Lower lobe of right lung (tissue), 2 donors: ENCODE measurements around the gene SFXN1. TPM values are rescaled to one million over a fixed set of nuclear protein-coding genes. Genes with fewer than 3 reads are reported as not detected.

ENCODE experiments used
- ATAC-seq, 2 donors: fragments of 200-7000 bp; cut with Tn5 transposase; one replicate each; pipeline ENCODE4 v1.9.1; 2020 to 2022; ENCODE audit warnings: mild to moderate bottlenecking in 2 of 2, moderate library complexity in 2 of 2
- DNase-seq: peaks from one replicate; pipeline ENCODE4 v3.0.0-alpha.2; 2020
- H3K27ac ChIP-seq: fragments of 200-600 bp; one replicate; pipeline ENCODE4 v1.8.0; 2022
- H3K27me3 ChIP-seq: fragments of 200-600 bp; one replicate; pipeline ENCODE4 v1.8.0; 2022; ENCODE audit warnings: low read depth
- H3K36me3 ChIP-seq: fragments of 200-600 bp; one replicate; pipeline ENCODE4 v1.8.0; 2022; ENCODE audit warnings: mild to moderate bottlenecking
- H3K4me1 ChIP-seq: fragments of 200-600 bp; one replicate; pipeline ENCODE4 v1.8.0; 2022
- H3K4me3 ChIP-seq: fragments of 200-600 bp; one replicate; pipeline ENCODE4 v1.8.0; 2022; ENCODE audit warnings: mild to moderate bottlenecking
- H3K9me3 ChIP-seq: fragments of 200-600 bp; one replicate; pipeline ENCODE4 v1.8.0; 2022
- CTCF ChIP-seq: fragments of 200-600 bp; IDR thresholded peaks from one replicate; pipeline ENCODE4 v1.8.0; 2022; ENCODE audit warnings: antibody characterized with exemption, mild to moderate bottlenecking
- intact Hi-C: fragments of 100-400 bp; cut with DNase I; formaldehyde crosslinking; loops from one replicate; pipeline ENCODE4 v1.11.0; 2022
- total RNA-seq: library from RNA; stranded (reverse); fragmentation: NEBNext Ultra II Directional; extraction: Animal tissue kit (Norgen Biotek cat#: 25700); gene quantifications from one replicate; pipeline ENCODE4 v1.2.1, GENCODE V29; 2021
- donor health status: DM: no; HTN: yes; CAD: no; lungs with severe emphysema.

Gene SFXN1
- total RNA-seq, 1 donor from 2014 or later: 15.7 TPM

GRCh38 chr5:175548626-175549311 is 70.4 kb downstream of the SFXN1 start:
- no peak overlapping the region for H3K27ac ChIP-seq
- peaks cover 29% of the 10 kb centered on the region for H3K27me3 ChIP-seq
- intact Hi-C loops: no loop called here
- H3K4me3 ChIP-seq: no peak overlapping the region
- TF ChIP-seq CTCF: no peak
- DNase-seq: no peak
- H3K4me1 ChIP-seq: no peaks in the 10 kb centered on the region
- H3K36me3 ChIP-seq: no peaks in the 10 kb centered on the region
- no peaks in the 10 kb centered on the region for H3K9me3 ChIP-seq
- no peak for ATAC-seq

GRCh38 chr5:175550055-175550805 is 71.9 kb downstream of the SFXN1 start:
- intact Hi-C loops: no loop called here
- H3K36me3 ChIP-seq: no peaks in the 10 kb centered on the region
- TF ChIP-seq CTCF: no peak
- H3K27ac ChIP-seq: no peak overlapping the region
- no peaks in the 10 kb centered on the region for H3K4me1 ChIP-seq
- no peaks in the 10 kb centered on the region for H3K9me3 ChIP-seq
- DNase-seq: no peak
- H3K4me3 ChIP-seq: no peak overlapping the region
- peaks cover 29% of the 10 kb centered on the region for H3K27me3 ChIP-seq
- ATAC-seq: no peak

GRCh38 chr5:175551266-175551665 is 72.9 kb downstream of the SFXN1 start:
- DNase-seq: no peak
- Histone ChIP-seq H3K27ac (no peak overlapping the region), H3K4me1 (no peaks in the 10 kb centered on the region), H3K9me3 (no peaks in the 10 kb centered on the region), H3K36me3 (no peaks in the 10 kb centered on the region), H3K27me3 (peaks cover 25% of the 10 kb centered on the region), H3K4me3 (no peak overlapping the region)
- ATAC-seq: no peak
- no peak for TF ChIP-seq CTCF
- intact Hi-C loops: no loop called here

GRCh38 chr5:175554296-175554695 is 75.9 kb downstream of the SFXN1 start:
- TF ChIP-seq CTCF: no peak
- Histone ChIP-seq H3K4me3 (no peak overlapping the region), H3K27me3 (peaks cover 8% of the 10 kb centered on the region), H3K4me1 (no peaks in the 10 kb centered on the region), H3K36me3 (no peaks in the 10 kb centered on the region), H3K9me3 (no peaks in the 10 kb centered on the region), H3K27ac (no peak overlapping the region)
- no peak for ATAC-seq
- intact Hi-C loops: no loop called here
- DNase-seq: no peak

GRCh38 chr5:175555168-175555785 is 76.9 kb downstream of the SFXN1 start:
- no peak for DNase-seq

More at GRCh38 chr5:175555168-175555785, 76.9 kb downstream of the SFXN1 start:
- no peaks in the 10 kb centered on the region for H3K9me3 ChIP-seq
- H3K36me3 ChIP-seq: no peaks in the 10 kb centered on the region
- TF ChIP-seq CTCF: no peak
- no peak overlapping the region for H3K4me3 ChIP-seq
- no peaks in the 10 kb centered on the region for H3K4me1 ChIP-seq
- peaks cover under 1% of the 10 kb centered on the region for H3K27me3 ChIP-seq
- H3K27ac ChIP-seq: no peak overlapping the region
- ATAC-seq: no peak
- intact Hi-C loops: no loop called here
